ENCODE data around the gene PTCD3.

The PTCD3 gene

GRCh38 chr2:86185517-86186212 lies 79.6 kb downstream of the PTCD3 start:
- H3K27ac ChIP-seq (ENCODE audit: extremely low read depth, low read depth, low read length) = peak overlapping the region; percentile 20; the same call in 1 of the 2 replicates
- CTCF ChIA-PET = interaction anchor here (1.2 kb wide), 1 partner anchor 296 kb away, joined by 4 read pairs; no protein-coding TSS in a partner anchor
- no peak overlapping the region for H3K4me3 ChIP-seq (ENCODE audit: low read depth, low read length)

GRCh38 chr2:86186431-86186830 lies 80.4 kb downstream of the PTCD3 start:
- H3K9me3 ChIP-seq (ENCODE audit: control insufficient read depth, insufficient read depth, low read depth, low read length) = no peaks in the 10 kb centered on the region
- TF ChIP-seq SALL2 (tag by site-specific recombination; IDR thresholded peaks at IDR 0.05; ENCODE audit: borderline replicate concordance) = no peak
- 0 out of 2 replicates have a peak, but pooled peaks have one; percentile 29 for TF ChIP-seq ZNF10 (tag by site-specific recombination; IDR thresholded peaks at IDR 0.05)
- TF ChIP-seq ZNF560 (tag by site-specific recombination; IDR thresholded peaks at IDR 0.05; ENCODE audit: borderline replicate concordance) = no peak
- TF ChIP-seq, protein P1, sequence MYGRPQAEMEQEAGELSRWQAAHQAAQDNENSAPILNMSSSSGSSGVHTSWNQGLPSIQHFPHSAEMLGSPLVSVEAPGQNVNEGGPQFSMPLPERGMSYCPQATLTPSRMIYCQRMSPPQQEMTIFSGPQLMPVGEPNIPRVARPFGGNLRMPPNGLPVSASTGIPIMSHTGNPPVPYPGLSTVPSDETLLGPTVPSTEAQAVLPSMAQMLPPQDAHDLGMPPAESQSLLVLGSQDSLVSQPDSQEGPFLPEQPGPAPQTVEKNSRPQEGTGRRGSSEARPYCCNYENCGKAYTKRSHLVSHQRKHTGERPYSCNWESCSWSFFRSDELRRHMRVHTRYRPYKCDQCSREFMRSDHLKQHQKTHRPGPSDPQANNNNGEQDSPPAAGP (tag by site-specific recombination; IDR thresholded peaks at IDR 0.05) = no peak
- H3K36me3 ChIP-seq (ENCODE audit: control insufficient read depth in 2 of 2, insufficient read depth in 1 of 2, low read length in 2 of 2) = peaks cover 0 to 18% of the 10 kb centered on the region in 2 experiments
- no peak overlapping the region for H3K4me3 ChIP-seq (ENCODE audit: low read depth, low read length)
- ChIA-PET POLR2A (interaction anchor here (1.1 to 3.9 kb wide), 2 partner anchors 8 to 11 kb away, joined by 4 to 18 read pairs; partner anchors contain the start of gene IMMT), CTCF (interaction anchor here (0.6 kb wide), 1 partner anchor 12 kb away, joined by 5 read pairs; no protein-coding TSS in a partner anchor)
- H3K4me1 ChIP-seq (ENCODE audit: control insufficient read depth, insufficient read depth, low read length) = peaks cover 17% of the 10 kb centered on the region
- no peak overlapping the region for H3K27ac ChIP-seq (ENCODE audit: extremely low read depth, low read depth, low read length)

More at GRCh38 chr2:86185517-86186212, 79.6 kb downstream of the PTCD3 start:
- H3K4me1 ChIP-seq (ENCODE audit: control insufficient read depth, insufficient read depth, low read length) = peaks cover 17% of the 10 kb centered on the region
- H3K9me3 ChIP-seq (ENCODE audit: control insufficient read depth, insufficient read depth, low read depth, low read length) = no peaks in the 10 kb centered on the region
- POLR2A ChIA-PET = interaction anchor here (1.1 to 3.9 kb wide), 2 partner anchors 9 to 12 kb away, joined by 4 to 18 read pairs; partner anchors contain the start of gene IMMT
- peaks cover 1 to 23% of the 10 kb centered on the region in 2 experiments for H3K36me3 ChIP-seq (ENCODE audit: control insufficient read depth in 2 of 2, insufficient read depth in 1 of 2, low read length in 2 of 2)
- no peak for TF ChIP-seq ZNF670 (tag by site-specific recombination; IDR thresholded peaks at IDR 0.05; ENCODE audit: low read depth)
- no peak for TF ChIP-seq ZNF518A (tag by site-specific recombination; conservative IDR thresholded peaks at IDR 0.05; ENCODE audit: low read depth)
- TF ChIP-seq INSM2 (tag by site-specific recombination; IDR thresholded peaks at IDR 0.05) = no peak
- TF ChIP-seq ZNF600 (tag by site-specific recombination; IDR thresholded peaks at IDR 0.05) = peak; percentile 96

DNA sequence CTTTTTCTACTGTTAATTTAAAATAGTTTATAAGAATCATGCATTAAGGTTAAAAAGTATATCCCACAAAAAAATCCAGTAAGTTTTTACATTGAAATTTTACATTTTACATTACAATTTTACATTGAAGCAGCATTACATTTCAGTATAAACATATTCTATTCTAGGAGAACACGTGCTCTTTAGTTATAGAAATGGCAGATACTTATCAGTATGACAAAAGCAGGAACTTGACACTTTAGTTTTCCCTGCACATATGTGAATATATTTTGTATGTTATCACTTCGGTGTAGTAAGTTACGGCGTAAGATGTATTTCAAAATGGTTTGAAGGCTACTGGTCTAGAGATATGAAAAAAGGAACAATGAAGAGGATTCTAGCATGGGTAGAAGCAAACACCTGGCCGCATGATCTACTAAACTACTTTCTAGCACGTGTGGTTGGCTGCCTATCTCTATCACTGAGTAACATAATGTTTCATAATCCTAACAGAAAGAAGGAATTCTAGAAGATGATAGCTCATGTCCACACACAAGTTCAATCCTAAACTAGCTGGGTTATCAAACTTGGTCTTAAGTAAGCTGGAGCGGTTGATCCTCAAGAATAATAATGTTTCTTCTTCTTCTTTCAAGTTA lies 83.9 kb downstream of the PTCD3 start:
- Histone ChIP-seq H3K9me3 (ENCODE audit: control insufficient read depth, insufficient read depth, low read depth, low read length) (no peaks in the 10 kb centered on the region), H3K4me3 (ENCODE audit: low read depth, low read length) (no peak overlapping the region), H3K27ac (ENCODE audit: extremely low read depth, low read depth, low read length) (no peak overlapping the region), H3K36me3 (ENCODE audit: control insufficient read depth in 2 of 2, insufficient read depth in 1 of 2, low read length in 2 of 2) (peaks cover 3 to 24% of the 10 kb centered on the region in 2 experiments), H3K4me1 (ENCODE audit: control insufficient read depth, insufficient read depth, low read length) (peaks cover 19% of the 10 kb centered on the region; the same call in 1 of the 2 replicates)
- CTCF ChIA-PET = no interaction called here
- POLR2A ChIA-PET = no interaction called here
- TF ChIP-seq ZNF654 (tag by site-specific recombination; IDR thresholded peaks at IDR 0.05; ENCODE audit: low read depth) (no peak), ZNF37A (tag by site-specific recombination; IDR thresholded peaks at IDR 0.05) (no peak), PRDM1 (tag by site-specific recombination; IDR thresholded peaks at IDR 0.05) (no peak), ZNF121 (tag by site-specific recombination; IDR thresholded peaks at IDR 0.05) (no peak), ZNF16 (tag by site-specific recombination; IDR thresholded peaks at IDR 0.05; ENCODE audit: low read depth) (no peak), ZNF529 (tag by site-specific recombination; IDR thresholded peaks at IDR 0.05; ENCODE audit: insufficient replicate concordance) (no peak), ZNF660 (tag by site-specific recombination; IDR thresholded peaks at IDR 0.05) (no peak), SP7 (tag by site-specific recombination; IDR thresholded peaks at IDR 0.05) (no peak), ZNF266 (tag by site-specific recombination; IDR thresholded peaks at IDR 0.05; ENCODE audit: low read depth) (no peak)
- TF ChIP-seq, protein P2, sequence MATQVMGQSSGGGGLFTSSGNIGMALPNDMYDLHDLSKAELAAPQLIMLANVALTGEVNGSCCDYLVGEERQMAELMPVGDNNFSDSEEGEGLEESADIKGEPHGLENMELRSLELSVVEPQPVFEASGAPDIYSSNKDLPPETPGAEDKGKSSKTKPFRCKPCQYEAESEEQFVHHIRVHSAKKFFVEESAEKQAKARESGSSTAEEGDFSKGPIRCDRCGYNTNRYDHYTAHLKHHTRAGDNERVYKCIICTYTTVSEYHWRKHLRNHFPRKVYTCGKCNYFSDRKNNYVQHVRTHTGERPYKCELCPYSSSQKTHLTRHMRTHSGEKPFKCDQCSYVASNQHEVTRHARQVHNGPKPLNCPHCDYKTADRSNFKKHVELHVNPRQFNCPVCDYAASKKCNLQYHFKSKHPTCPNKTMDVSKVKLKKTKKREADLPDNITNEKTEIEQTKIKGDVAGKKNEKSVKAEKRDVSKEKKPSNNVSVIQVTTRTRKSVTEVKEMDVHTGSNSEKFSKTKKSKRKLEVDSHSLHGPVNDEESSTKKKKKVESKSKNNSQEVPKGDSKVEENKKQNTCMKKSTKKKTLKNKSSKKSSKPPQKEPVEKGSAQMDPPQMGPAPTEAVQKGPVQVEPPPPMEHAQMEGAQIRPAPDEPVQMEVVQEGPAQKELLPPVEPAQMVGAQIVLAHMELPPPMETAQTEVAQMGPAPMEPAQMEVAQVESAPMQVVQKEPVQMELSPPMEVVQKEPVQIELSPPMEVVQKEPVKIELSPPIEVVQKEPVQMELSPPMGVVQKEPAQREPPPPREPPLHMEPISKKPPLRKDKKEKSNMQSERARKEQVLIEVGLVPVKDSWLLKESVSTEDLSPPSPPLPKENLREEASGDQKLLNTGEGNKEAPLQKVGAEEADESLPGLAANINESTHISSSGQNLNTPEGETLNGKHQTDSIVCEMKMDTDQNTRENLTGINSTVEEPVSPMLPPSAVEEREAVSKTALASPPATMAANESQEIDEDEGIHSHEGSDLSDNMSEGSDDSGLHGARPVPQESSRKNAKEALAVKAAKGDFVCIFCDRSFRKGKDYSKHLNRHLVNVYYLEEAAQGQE (tag by site-specific recombination; IDR thresholded peaks at IDR 0.05) = no peak

Measured in HEK293 (cell line).